ENCODE data around the gene PARD6A.
"Not testable (repeated sequence)": the region's sequence is repeated elsewhere in the genome, so short reads cannot be mapped to it uniquely, and the experiment has no call there.

The PARD6A gene

GRCh38 chr16:67685388-67686112 is 24.8 kb downstream of the PARD6A start:
- DNase-seq (ENCODE audit: low read depth): no peak

- not testable (repeated sequence) for DNase-seq (ENCODE audit: low read depth)
Observed at GRCh38 chr16:67693517-67694285, 32.9 kb downstream of the PARD6A start.

GRCh38 chr16:67694611-67695010 is 33.9 kb downstream of the PARD6A start:
- no peak for DNase-seq (ENCODE audit: low read depth)

- DNase-seq (ENCODE audit: low read depth): no peak
Observed at GRCh38 chr16:67697422-67698185, 36.8 kb downstream of the PARD6A start.

GRCh38 chr16:67699265-67699664 is 38.5 kb downstream of the PARD6A start:
- DNase-seq (ENCODE audit: low read depth): no peak

- DNase-seq (ENCODE audit: low read depth): no peak
Observed at GRCh38 chr16:67701420-67701819, 40.7 kb downstream of the PARD6A start.

- no peak for DNase-seq (ENCODE audit: low read depth)
Observed at GRCh38 chr16:67702130-67702529, 41.4 kb downstream of the PARD6A start.

GRCh38 chr16:67703626-67704025 is 42.9 kb downstream of the PARD6A start:
- DNase-seq (ENCODE audit: low read depth): no peak

- no peak for DNase-seq (ENCODE audit: low read depth)
Observed at GRCh38 chr16:67704110-67704509, 43.4 kb downstream of the PARD6A start.

GRCh38 chr16:67707210-67707609 is 46.5 kb downstream of the PARD6A start:
- no peak for DNase-seq (ENCODE audit: low read depth)

GRCh38 chr16:67707790-67708189 is 47.0 kb downstream of the PARD6A start:
- DNase-seq (ENCODE audit: low read depth): no peak

- peak; percentile 45 for DNase-seq (ENCODE audit: low read depth)
Observed at GRCh38 chr16:67708368-67708771, 47.6 kb downstream of the PARD6A start.

- no peak for DNase-seq (ENCODE audit: low read depth)
Observed at GRCh38 chr16:67709050-67709449, 48.3 kb downstream of the PARD6A start.

GRCh38 chr16:67710607-67711006 is 49.8 kb downstream of the PARD6A start:
- no peak for DNase-seq (ENCODE audit: low read depth)

Measured in GM04503 (cell line).